ENCODE measurements around the gene AFF3. TPM values are rescaled to one million over a fixed set of nuclear protein-coding genes. Genes with fewer than 3 reads are reported as not detected.

AFF3 gene
- total RNA-seq, 4 donors from 2014 or later, result 3.1 to 5.0 (median 3.7) TPM

GRCh38 chr2:99905025-99905424 is 237.4 kb downstream of the AFF3 start:
- H3K4me3 ChIP-seq, result no peak overlapping the region
- H3K36me3 ChIP-seq, result no peaks in the 10 kb centered on the region
- TF ChIP-seq POLR2A (IDR thresholded peaks at IDR 0.05), result no peak
- TF ChIP-seq EP300 (IDR thresholded peaks at IDR 0.05), result no peak
- no peak for TF ChIP-seq POLR2AphosphoS5 (IDR thresholded peaks at IDR 0.05)
- no peak for TF ChIP-seq CTCF (IDR thresholded peaks at IDR 0.05)
- no peak overlapping the region for H3K27ac ChIP-seq
- H3K9me3 ChIP-seq, result no peaks in the 10 kb centered on the region
- H3K27me3 ChIP-seq, result no peaks in the 10 kb centered on the region
- WGBS, result 92% methylated on average over 5 of the region's 5 CpGs
- no peaks in the 10 kb centered on the region for H3K4me1 ChIP-seq
- no peak for DNase-seq (ENCODE audit: low spot score in 2 of 2)

GRCh38 chr2:99903981-99904380 is 238.4 kb downstream of the AFF3 start:
- DNase-seq (ENCODE audit: low spot score in 2 of 2), result no peak
- TF ChIP-seq POLR2A (IDR thresholded peaks at IDR 0.05) (no peak), POLR2AphosphoS5 (IDR thresholded peaks at IDR 0.05) (no peak), CTCF (IDR thresholded peaks at IDR 0.05) (no peak), EP300 (IDR thresholded peaks at IDR 0.05) (no peak)
- 63% methylated on average over 5 of the region's 5 CpGs for WGBS
- Histone ChIP-seq H3K4me3 (no peak overlapping the region), H3K4me1 (no peaks in the 10 kb centered on the region), H3K36me3 (no peaks in the 10 kb centered on the region), H3K27me3 (no peaks in the 10 kb centered on the region), H3K9me3 (no peaks in the 10 kb centered on the region), H3K27ac (no peak overlapping the region)

GRCh38 chr2:99900556-99900955 is 241.8 kb downstream of the AFF3 start:
- H3K4me3 ChIP-seq, result no peak overlapping the region
- DNase-seq (ENCODE audit: low spot score in 2 of 2), result no peak
- H3K4me1 ChIP-seq, result no peaks in the 10 kb centered on the region
- no peaks in the 10 kb centered on the region for H3K27me3 ChIP-seq
- no peak overlapping the region for H3K27ac ChIP-seq
- WGBS, result 70% methylated on average over 7 of the region's 7 CpGs
- TF ChIP-seq POLR2AphosphoS5 (IDR thresholded peaks at IDR 0.05) (no peak), EP300 (IDR thresholded peaks at IDR 0.05) (no peak), POLR2A (IDR thresholded peaks at IDR 0.05) (no peak), CTCF (IDR thresholded peaks at IDR 0.05) (no peak)
- H3K9me3 ChIP-seq, result no peaks in the 10 kb centered on the region
- H3K36me3 ChIP-seq, result no peaks in the 10 kb centered on the region

- no peaks in the 10 kb centered on the region for H3K27me3 ChIP-seq
- H3K27ac ChIP-seq, result no peak overlapping the region
- WGBS, result 84% methylated on average over 3 of the region's 3 CpGs
- H3K36me3 ChIP-seq, result no peaks in the 10 kb centered on the region
- H3K9me3 ChIP-seq, result no peaks in the 10 kb centered on the region
- H3K4me1 ChIP-seq, result no peaks in the 10 kb centered on the region
- DNase-seq (ENCODE audit: low spot score in 2 of 2), result no peak
- no peak for TF ChIP-seq EP300 (IDR thresholded peaks at IDR 0.05)
- TF ChIP-seq CTCF (IDR thresholded peaks at IDR 0.05), result no peak
- TF ChIP-seq POLR2A (IDR thresholded peaks at IDR 0.05), result no peak
- TF ChIP-seq POLR2AphosphoS5 (IDR thresholded peaks at IDR 0.05), result no peak
- no peak overlapping the region for H3K4me3 ChIP-seq
Observed at GRCh38 chr2:99899882-99900281, 242.5 kb downstream of the AFF3 start.

GRCh38 chr2:99899058-99899855 is 243.1 kb downstream of the AFF3 start:
- Histone ChIP-seq H3K4me3 (no peak overlapping the region), H3K9me3 (no peaks in the 10 kb centered on the region), H3K27me3 (no peaks in the 10 kb centered on the region), H3K4me1 (no peaks in the 10 kb centered on the region), H3K36me3 (no peaks in the 10 kb centered on the region), H3K27ac (no peak overlapping the region)
- DNase-seq (ENCODE audit: low spot score in 2 of 2), result no peak
- no peak for TF ChIP-seq EP300 (IDR thresholded peaks at IDR 0.05)
- TF ChIP-seq POLR2AphosphoS5 (IDR thresholded peaks at IDR 0.05), result no peak
- no peak for TF ChIP-seq POLR2A (IDR thresholded peaks at IDR 0.05)
- TF ChIP-seq CTCF (IDR thresholded peaks at IDR 0.05), result no peak
- 77% methylated on average over 5 of the region's 5 CpGs for WGBS
